NCI-H2107 treated with DMSO at 0.1 percent for 48 hours (cell line): ENCODE results near the gene DNM3.

Experiments used
- DNase-seq: peaks from one replicate; lab custom pipeline; 2025; ENCODE audit not compliant: unreplicated experiment; lab: John Stamatoyannopoulos, UW

DNM3 gene

GRCh38 chr1:172136925-172137324, 295.6 kb downstream of the DNM3 start:
- DNase-seq, result no peak

- DNase-seq, result no peak
Measured at GRCh38 chr1:172137703-172138454, 296.6 kb downstream of the DNM3 start.

- no peak for DNase-seq
Measured at GRCh38 chr1:172138634-172139033, 297.3 kb downstream of the DNM3 start.

GRCh38 chr1:172139196-172139595, 297.9 kb downstream of the DNM3 start:
- DNase-seq, result no peak

- DNase-seq, result no peak
Measured at GRCh38 chr1:172140072-172140471, 298.8 kb downstream of the DNM3 start.

GRCh38 chr1:172140591-172140990, 299.3 kb downstream of the DNM3 start:
- no peak for DNase-seq

GRCh38 chr1:172141341-172141881, 300.1 kb downstream of the DNM3 start:
- DNase-seq, result no peak

GRCh38 chr1:172142324-172142723, 301.0 kb downstream of the DNM3 start:
- DNase-seq, result no peak

GRCh38 chr1:172143384-172144055, 302.2 kb downstream of the DNM3 start:
- no peak for DNase-seq

GRCh38 chr1:172144445-172145061, 303.3 kb downstream of the DNM3 start:
- no peak for DNase-seq

- no peak for DNase-seq
Measured at GRCh38 chr1:172145231-172145651, 303.9 kb downstream of the DNM3 start.

- DNase-seq, result no peak
Measured at GRCh38 chr1:172145656-172146055, 304.4 kb downstream of the DNM3 start.

GRCh38 chr1:172146141-172146850, 305.0 kb downstream of the DNM3 start:
- no peak for DNase-seq

GRCh38 chr1:172147541-172147940, 306.2 kb downstream of the DNM3 start:
- DNase-seq, result no peak

GRCh38 chr1:172148213-172148612, 306.9 kb downstream of the DNM3 start:
- no peak for DNase-seq

- DNase-seq, result no peak
Measured at GRCh38 chr1:172148707-172149106, 307.4 kb downstream of the DNM3 start.

- no peak for DNase-seq
Measured at GRCh38 chr1:172149346-172149745, 308.0 kb downstream of the DNM3 start.

- DNase-seq, result no peak
Measured at GRCh38 chr1:172154551-172154950, 313.3 kb downstream of the DNM3 start.

- DNase-seq, result no peak
Measured at GRCh38 chr1:172155766-172156165, 314.5 kb downstream of the DNM3 start.

- DNase-seq, result no peak
Measured at GRCh38 chr1:172162236-172162635, 320.9 kb downstream of the DNM3 start.

GRCh38 chr1:172163498-172164215, 322.4 kb downstream of the DNM3 start:
- DNase-seq, result no peak
